Measurements from ENCODE around the gene CHSY1. TPM values are rescaled to one million over a fixed set of nuclear protein-coding genes. Genes with fewer than 3 reads are reported as not detected.

The CHSY1 gene
- total RNA-seq, 1 donor from 2014 or later: 46.7 TPM

DNA sequence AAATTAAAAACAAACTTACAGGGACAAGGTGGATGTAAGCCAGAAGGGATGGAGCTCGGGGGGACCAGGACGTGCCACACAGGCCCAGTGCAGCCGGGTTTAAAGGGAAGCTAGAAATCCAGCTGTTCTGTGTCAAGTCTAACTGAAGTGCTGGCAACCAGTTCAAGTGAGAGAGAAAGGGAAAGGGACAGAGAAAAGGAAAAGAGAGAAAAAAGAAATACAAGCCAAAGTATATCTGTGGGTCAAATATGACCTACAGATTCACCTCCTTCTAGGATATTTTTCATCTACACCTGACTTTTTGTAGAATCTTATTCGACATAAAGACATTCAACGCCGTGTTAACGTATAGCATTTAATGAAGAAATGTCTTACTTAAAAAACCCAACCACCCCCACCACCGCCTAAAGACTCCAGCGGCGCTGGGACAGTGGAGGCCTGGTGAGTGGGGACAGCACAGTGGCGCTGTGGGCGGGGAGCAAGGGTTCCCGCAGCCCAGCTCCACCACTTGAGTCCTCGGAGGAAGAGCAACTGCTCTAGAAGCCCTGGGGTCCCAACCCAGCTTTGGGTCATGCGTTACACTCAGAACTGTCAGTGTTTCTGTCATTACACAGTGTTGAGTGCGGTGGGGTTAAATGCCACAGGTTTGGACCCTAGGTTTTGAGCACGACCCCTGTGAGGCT is 62.3 kb downstream of the CHSY1 start:
- no peaks in the 10 kb centered on the region for H3K27me3 Mint-ChIP-seq (ENCODE audit: low read depth)
- TF ChIP-seq, protein P1, sequence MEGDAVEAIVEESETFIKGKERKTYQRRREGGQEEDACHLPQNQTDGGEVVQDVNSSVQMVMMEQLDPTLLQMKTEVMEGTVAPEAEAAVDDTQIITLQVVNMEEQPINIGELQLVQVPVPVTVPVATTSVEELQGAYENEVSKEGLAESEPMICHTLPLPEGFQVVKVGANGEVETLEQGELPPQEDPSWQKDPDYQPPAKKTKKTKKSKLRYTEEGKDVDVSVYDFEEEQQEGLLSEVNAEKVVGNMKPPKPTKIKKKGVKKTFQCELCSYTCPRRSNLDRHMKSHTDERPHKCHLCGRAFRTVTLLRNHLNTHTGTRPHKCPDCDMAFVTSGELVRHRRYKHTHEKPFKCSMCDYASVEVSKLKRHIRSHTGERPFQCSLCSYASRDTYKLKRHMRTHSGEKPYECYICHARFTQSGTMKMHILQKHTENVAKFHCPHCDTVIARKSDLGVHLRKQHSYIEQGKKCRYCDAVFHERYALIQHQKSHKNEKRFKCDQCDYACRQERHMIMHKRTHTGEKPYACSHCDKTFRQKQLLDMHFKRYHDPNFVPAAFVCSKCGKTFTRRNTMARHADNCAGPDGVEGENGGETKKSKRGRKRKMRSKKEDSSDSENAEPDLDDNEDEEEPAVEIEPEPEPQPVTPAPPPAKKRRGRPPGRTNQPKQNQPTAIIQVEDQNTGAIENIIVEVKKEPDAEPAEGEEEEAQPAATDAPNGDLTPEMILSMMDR (conservative IDR thresholded peaks at IDR 0.05): no peak
- H3K27ac Mint-ChIP-seq (ENCODE audit: unreplicated experiment): peak overlapping the region; percentile 35
- peaks cover 58% of the 10 kb centered on the region for H3K4me1 Mint-ChIP-seq
- no peaks in the 10 kb centered on the region for H3K36me3 Mint-ChIP-seq (ENCODE audit: low read depth)
- no peaks in the 10 kb centered on the region for H3K9me3 Mint-ChIP-seq
- DNase-seq (ENCODE audit: low read depth, low spot score): no peak
- H3K4me3 Mint-ChIP-seq: no peak overlapping the region

DNA sequence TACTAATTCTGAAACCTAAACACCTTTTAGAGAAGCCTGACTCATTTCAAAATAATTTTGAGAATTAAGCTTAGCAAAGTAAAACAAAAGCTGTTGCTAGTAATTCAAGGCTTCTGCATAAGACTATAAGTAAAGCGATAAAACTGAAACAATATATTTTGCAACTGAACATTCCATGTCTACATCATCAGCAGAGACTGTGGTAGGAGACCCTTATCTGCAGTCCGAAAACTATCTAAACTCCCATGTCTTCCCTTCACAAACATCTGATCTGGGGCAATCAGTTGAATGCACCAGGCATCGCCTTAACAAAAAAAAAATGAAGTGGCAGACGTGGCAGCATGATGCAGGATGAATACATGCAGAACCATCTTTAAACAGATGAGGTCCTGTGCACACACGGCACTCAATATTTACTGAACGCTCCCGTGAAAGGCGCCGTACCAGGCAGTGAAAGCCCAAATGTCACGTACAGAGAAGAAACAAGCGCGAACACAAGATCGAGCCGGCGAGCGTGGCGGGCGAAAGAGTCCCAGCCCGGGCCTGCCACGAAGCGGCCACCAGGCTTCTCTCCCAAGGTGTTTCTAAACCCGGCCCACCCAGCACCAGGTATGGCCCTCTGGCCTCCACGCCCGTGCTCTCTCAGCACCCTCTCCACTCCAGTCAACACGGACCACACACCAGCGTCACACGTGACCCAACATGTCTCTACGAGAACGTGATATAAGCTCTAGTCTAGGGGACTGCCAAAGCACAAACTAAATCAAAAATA is 63.0 kb downstream of the CHSY1 start:
- TF ChIP-seq, protein P1 (conservative IDR thresholded peaks at IDR 0.05): no peak
- Mint-ChIP-seq H3K36me3 (ENCODE audit: low read depth) (no peaks in the 10 kb centered on the region), H3K4me3 (no peak overlapping the region), H3K4me1 (peaks cover 55% of the 10 kb centered on the region), H3K27me3 (ENCODE audit: low read depth) (no peaks in the 10 kb centered on the region), H3K27ac (ENCODE audit: unreplicated experiment) (peak overlapping the region; percentile 35), H3K9me3 (no peaks in the 10 kb centered on the region)
- no peak for DNase-seq (ENCODE audit: low read depth, low spot score)

DNA sequence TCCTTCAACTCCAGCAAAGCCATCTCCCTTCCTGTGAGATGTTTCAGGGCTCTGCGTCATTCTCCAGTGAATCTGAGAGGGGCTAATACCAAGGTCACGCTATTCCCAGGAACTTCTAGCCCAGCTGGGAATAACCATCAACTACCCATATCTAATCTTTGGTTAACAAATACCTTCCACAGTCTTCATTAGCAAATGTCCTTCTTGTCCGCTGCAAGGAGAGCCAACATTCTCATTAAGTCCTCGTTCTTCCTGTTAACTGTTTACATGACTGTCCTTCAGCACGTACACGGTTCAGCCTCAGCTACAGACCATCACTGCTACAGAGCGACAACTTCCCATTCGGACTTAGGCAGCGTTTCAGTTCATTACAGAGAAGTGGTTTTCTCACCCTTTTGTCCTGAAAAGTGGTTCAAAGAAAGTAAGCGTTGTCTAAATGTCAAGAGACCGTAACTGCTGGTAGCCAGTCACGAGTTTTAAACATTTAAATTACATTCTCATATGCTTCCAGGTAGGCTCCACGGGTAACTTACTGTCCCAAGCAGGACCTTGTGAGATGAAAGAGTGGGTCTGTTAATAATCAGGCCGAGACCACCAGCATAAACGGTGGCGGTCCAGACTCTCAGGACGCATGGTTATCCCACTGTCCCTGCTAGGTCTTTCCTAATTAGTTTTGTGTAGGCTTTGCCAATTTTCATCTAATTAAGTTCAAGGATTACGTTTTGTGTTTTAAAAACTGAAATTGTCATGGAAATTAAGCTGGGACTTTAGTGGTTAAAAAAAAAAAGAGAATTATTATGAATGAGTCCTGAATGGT is 63.8 kb downstream of the CHSY1 start:
- H3K4me3 Mint-ChIP-seq: no peak overlapping the region
- peaks cover 4% of the 10 kb centered on the region for H3K36me3 Mint-ChIP-seq (ENCODE audit: low read depth)
- H3K9me3 Mint-ChIP-seq: no peaks in the 10 kb centered on the region

DNA sequence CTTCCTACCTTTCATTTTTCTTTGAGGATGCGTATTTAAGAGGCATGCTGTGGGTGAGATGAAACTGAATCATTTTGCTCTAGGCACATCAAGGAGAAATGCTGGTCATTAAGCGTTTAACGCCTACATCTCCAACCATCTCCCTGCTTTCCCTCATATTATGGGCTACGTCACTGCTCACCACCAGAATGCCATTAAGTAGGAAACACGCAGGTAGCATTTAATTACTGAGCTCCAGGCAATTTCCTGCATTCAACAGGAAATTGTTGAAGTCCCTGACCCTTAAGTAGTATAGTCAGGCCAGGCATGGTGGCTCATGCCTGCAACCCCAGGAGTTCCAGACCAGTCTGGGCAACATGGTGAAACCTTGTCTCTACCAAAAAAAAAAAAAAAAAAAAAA is 66.1 kb downstream of the CHSY1 start:
- DNase-seq (ENCODE audit: low read depth, low spot score): no peak
- Mint-ChIP-seq H3K27me3 (ENCODE audit: low read depth) (no peaks in the 10 kb centered on the region), H3K27ac (ENCODE audit: unreplicated experiment) (no peak overlapping the region), H3K4me1 (peaks cover 29% of the 10 kb centered on the region), H3K4me3 (no peak overlapping the region), H3K9me3 (no peaks in the 10 kb centered on the region), H3K36me3 (ENCODE audit: low read depth) (peaks cover 5% of the 10 kb centered on the region)
- TF ChIP-seq, protein P1 (conservative IDR thresholded peaks at IDR 0.05): no peak

More for the DNA sequence above, 63.8 kb downstream of the CHSY1 start:
- DNase-seq (ENCODE audit: low read depth, low spot score): no peak
- no peak overlapping the region for H3K27ac Mint-ChIP-seq (ENCODE audit: unreplicated experiment)
- TF ChIP-seq, protein P1 (conservative IDR thresholded peaks at IDR 0.05): no peak
- peaks cover 47% of the 10 kb centered on the region for H3K4me1 Mint-ChIP-seq
- H3K27me3 Mint-ChIP-seq (ENCODE audit: low read depth): no peaks in the 10 kb centered on the region

DNA sequence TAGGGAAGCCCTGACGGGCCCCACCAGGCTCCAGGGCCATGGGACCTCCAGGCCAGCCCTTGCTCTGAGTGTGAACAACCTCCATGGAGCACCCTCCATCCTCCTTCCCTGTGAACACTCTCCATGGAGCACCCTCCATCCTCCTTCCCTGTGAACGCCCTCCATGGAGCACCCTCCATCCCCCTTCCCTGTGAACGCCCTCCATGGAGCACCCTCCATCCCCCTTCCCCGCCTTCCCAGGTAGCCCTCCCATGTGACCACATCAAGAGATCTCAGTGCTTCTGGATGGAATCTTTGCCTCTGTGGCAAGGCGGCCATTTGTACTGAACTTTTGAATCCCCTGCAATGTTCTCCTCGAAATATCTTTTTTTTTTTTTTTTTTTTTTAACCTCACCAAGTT is 66.5 kb downstream of the CHSY1 start:
- Mint-ChIP-seq H3K9me3 (no peaks in the 10 kb centered on the region), H3K27ac (ENCODE audit: unreplicated experiment) (no peak overlapping the region), H3K4me1 (peaks cover 24% of the 10 kb centered on the region), H3K4me3 (no peak overlapping the region), H3K27me3 (ENCODE audit: low read depth) (no peaks in the 10 kb centered on the region), H3K36me3 (ENCODE audit: low read depth) (peaks cover 5% of the 10 kb centered on the region)
- DNase-seq (ENCODE audit: low read depth, low spot score): no peak
- TF ChIP-seq, protein P1 (conservative IDR thresholded peaks at IDR 0.05): no peak
